ENCODE data around the gene LIPH. TPM values are rescaled to one million over a fixed set of nuclear protein-coding genes. Genes with fewer than 3 reads are reported as not detected.

The LIPH gene
- total RNA-seq, 2 experiments from 2014 or later, result not detected

DNA sequence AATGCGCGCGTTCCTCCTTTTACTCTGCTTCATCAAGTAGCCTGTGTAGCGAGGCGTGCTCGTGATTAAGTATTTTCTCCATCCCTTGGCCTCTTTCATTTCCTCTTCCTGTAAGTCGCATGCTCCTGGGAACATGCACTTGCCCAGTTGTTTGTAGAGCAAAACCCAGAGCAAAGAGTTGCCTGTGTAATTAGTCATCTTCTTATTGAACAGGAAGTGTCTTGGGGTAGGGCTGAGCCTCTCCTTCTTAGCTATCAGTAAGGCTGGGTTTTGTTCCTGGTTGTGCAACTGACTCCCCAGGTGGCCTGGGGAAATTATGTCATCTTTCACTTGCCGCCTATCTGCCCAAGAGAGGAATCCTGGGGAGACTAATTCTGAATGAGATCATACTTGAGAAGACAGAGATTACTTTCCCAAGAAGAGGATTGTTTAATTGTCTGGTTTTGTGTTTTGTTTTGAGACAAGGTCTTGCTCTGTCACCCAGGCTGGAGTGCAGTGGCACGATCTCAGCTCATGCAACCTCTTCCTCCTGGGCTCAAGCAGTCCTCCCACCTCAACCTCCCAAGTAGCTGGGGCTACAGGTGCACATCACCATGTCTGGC lies 14.9 kb downstream of the LIPH start:
- TF ChIP-seq, protein P1, sequence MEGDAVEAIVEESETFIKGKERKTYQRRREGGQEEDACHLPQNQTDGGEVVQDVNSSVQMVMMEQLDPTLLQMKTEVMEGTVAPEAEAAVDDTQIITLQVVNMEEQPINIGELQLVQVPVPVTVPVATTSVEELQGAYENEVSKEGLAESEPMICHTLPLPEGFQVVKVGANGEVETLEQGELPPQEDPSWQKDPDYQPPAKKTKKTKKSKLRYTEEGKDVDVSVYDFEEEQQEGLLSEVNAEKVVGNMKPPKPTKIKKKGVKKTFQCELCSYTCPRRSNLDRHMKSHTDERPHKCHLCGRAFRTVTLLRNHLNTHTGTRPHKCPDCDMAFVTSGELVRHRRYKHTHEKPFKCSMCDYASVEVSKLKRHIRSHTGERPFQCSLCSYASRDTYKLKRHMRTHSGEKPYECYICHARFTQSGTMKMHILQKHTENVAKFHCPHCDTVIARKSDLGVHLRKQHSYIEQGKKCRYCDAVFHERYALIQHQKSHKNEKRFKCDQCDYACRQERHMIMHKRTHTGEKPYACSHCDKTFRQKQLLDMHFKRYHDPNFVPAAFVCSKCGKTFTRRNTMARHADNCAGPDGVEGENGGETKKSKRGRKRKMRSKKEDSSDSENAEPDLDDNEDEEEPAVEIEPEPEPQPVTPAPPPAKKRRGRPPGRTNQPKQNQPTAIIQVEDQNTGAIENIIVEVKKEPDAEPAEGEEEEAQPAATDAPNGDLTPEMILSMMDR (IDR thresholded peaks at IDR 0.05), result no peak
- ATAC-seq (ENCODE audit: poor library complexity), result peak; percentile 63
- Histone ChIP-seq H3K27ac (ENCODE audit: low read depth in 1 of 2, low read length in 2 of 2) (no peak overlapping the region), H3K9me3 (ENCODE audit: control insufficient read depth in 1 of 2, insufficient read depth in 1 of 2, low read length in 2 of 2) (no peaks in the 10 kb centered on the region), H3K36me3 (ENCODE audit: insufficient read depth, low read length) (no peaks in the 10 kb centered on the region), H3K4me1 (ENCODE audit: insufficient read depth, low read length) (peaks cover 5% of the 10 kb centered on the region), H3K27me3 (ENCODE audit: control insufficient read depth in 1 of 2, insufficient read depth in 2 of 2, low read length in 2 of 2) (no peaks in the 10 kb centered on the region), H3K4me3 (ENCODE audit: low read length) (no peak overlapping the region)
- no peaks in the 10 kb centered on the region for H3K27me3 Mint-ChIP-seq
- peaks cover 6% of the 10 kb centered on the region for H3K4me1 Mint-ChIP-seq (ENCODE audit: low read depth)
- DNase-seq, result peak in 4 of 14 experiments; percentile 8 to 63 (median 39)
- H3K4me3 Mint-ChIP-seq, result no peak overlapping the region
- POLR2A ChIA-PET, result no interaction called here
- CTCF ChIA-PET, result no interaction called here
- H3K36me3 Mint-ChIP-seq (ENCODE audit: low read depth), result no peaks in the 10 kb centered on the region
- H3K9me3 Mint-ChIP-seq, result no peaks in the 10 kb centered on the region
- intact Hi-C loops (cut with DNase I, micrococcal nuclease), result no loop called here
- H3K27ac Mint-ChIP-seq, result peak overlapping the region; percentile 6

DNA sequence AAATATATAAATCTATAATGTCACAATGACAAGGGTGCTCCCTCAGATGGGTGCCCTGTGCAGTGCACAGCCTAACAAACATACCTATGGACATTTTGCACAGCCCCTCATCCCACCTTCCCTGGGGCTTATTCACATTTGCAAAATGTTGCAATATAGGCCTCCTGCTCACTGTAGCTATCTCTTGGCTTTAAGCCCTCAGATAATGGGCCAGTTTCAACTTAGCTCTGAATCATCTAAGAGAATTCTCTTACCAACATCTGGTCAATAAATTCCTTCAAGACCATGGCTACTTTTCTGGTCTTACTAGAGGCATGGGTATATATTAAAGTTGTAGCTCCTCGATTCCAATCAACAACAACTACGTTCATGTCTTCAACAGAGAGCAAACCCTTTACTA lies 17.9 kb downstream of the LIPH start:
- Histone ChIP-seq H3K36me3 (ENCODE audit: insufficient read depth, low read length) (no peaks in the 10 kb centered on the region), H3K4me1 (ENCODE audit: insufficient read depth, low read length) (peaks cover 5% of the 10 kb centered on the region), H3K9me3 (ENCODE audit: control insufficient read depth in 1 of 2, insufficient read depth in 1 of 2, low read length in 2 of 2) (no peaks in the 10 kb centered on the region), H3K27me3 (ENCODE audit: control insufficient read depth in 1 of 2, insufficient read depth in 2 of 2, low read length in 2 of 2) (no peaks in the 10 kb centered on the region), H3K27ac (ENCODE audit: low read depth in 1 of 2, low read length in 2 of 2) (no peak overlapping the region), H3K4me3 (ENCODE audit: low read length) (no peak overlapping the region)
- Mint-ChIP-seq H3K27me3 (no peaks in the 10 kb centered on the region), H3K4me3 (no peak overlapping the region), H3K9me3 (no peaks in the 10 kb centered on the region), H3K27ac (no peak overlapping the region), H3K4me1 (ENCODE audit: low read depth) (peaks cover 6% of the 10 kb centered on the region), H3K36me3 (ENCODE audit: low read depth) (no peaks in the 10 kb centered on the region)
- intact Hi-C loops (cut with DNase I, micrococcal nuclease), result no loop called here
- DNase-seq (no peak), ATAC-seq (ENCODE audit: poor library complexity) (no peak)
- TF ChIP-seq, protein P1 (IDR thresholded peaks at IDR 0.05), result no peak
- CTCF ChIA-PET, result no interaction called here
- POLR2A ChIA-PET, result interaction anchor here (0.6 kb wide), 1 partner anchor 1759 kb away, joined by 3 read pairs; no protein-coding TSS in a partner anchor

DNA sequence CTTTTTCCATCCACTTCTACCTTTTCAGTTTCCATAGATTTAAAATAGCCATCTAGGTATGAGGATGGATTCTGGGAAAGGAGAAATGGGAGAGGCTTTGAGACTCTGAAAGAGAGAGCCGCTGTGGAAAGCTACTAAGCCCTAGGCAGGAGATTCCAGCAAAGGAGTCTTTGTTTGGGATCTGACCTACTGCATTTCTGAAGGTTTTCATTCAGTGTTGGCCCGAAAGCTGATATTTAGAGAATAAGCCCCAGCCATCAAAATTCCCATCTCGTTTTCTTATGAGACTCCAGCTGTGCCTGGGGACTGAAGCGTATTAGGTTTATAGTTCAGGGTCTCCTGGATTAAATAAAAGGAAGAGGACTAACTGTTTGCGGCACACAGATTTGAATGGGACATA lies 19.5 kb downstream of the LIPH start:
- Histone ChIP-seq H3K4me1 (ENCODE audit: insufficient read depth, low read length) (peaks cover 5% of the 10 kb centered on the region), H3K27ac (ENCODE audit: low read depth in 1 of 2, low read length in 2 of 2) (no peak overlapping the region), H3K9me3 (ENCODE audit: control insufficient read depth in 1 of 2, insufficient read depth in 1 of 2, low read length in 2 of 2) (no peaks in the 10 kb centered on the region), H3K36me3 (ENCODE audit: insufficient read depth, low read length) (no peaks in the 10 kb centered on the region), H3K4me3 (ENCODE audit: low read length) (no peak overlapping the region), H3K27me3 (ENCODE audit: control insufficient read depth in 1 of 2, insufficient read depth in 2 of 2, low read length in 2 of 2) (no peaks in the 10 kb centered on the region)
- DNase-seq (no peak), ATAC-seq (ENCODE audit: poor library complexity) (no peak)
- no peaks in the 10 kb centered on the region for H3K36me3 Mint-ChIP-seq (ENCODE audit: low read depth)
- intact Hi-C loops (cut with DNase I, micrococcal nuclease), result no loop called here
- CTCF ChIA-PET, result no interaction called here
- no peaks in the 10 kb centered on the region for H3K9me3 Mint-ChIP-seq
- peaks cover 6% of the 10 kb centered on the region for H3K4me1 Mint-ChIP-seq (ENCODE audit: low read depth)
- peaks cover 5% of the 10 kb centered on the region for H3K27me3 Mint-ChIP-seq
- TF ChIP-seq, protein P1 (IDR thresholded peaks at IDR 0.05), result no peak
- no peak overlapping the region for H3K27ac Mint-ChIP-seq
- no peak overlapping the region for H3K4me3 Mint-ChIP-seq
- POLR2A ChIA-PET, result no interaction called here
